Jurkat, Clone E6-1 (cell line): ENCODE results near the gene TAP2.

Source experiments
- DNase-seq: peaks from one replicate; pipeline ENCODE4 v3.0.0-alpha.2; 2011; ENCODE audit warnings: low read depth, low spot score
- H3K4me3 ChIP-seq: 2 replicates; pipeline ENCODE4 v1.5.1; 2011; ENCODE audit warnings: mild to moderate bottlenecking, low read length, control low read depth, moderate library complexity

TAP2 gene

DNA sequence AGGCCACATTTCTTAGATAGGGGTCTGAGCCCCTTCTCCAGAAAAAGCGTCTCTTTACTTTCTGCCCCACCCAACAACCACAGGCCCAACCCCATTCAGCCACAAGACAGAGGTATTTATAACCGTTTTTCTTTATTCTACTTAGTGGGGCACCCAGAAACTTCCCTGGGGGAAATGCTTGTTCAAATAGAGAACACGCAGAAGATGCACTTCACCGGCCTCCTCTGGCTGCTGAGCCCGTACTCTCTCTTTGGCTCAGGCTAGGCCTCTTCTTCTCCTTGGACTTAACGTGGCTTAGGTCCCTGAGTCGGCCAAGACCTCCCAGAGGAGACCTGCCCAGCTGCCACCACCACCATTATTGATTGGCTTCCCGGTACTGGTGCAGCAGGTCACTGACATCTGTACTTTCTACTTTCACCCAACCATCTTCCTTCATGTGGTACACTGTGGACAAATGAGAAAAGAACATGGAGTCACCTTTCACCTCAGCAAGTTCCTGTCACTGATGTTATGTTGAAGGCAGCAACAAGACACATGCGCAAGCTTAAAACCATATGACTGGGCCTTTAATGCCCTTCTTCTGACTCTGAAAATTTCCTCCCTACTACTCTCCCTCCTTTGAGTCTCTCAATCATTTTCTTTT lies 2.2 kb upstream of the TAP2 start:
- DNase-seq, result peak; percentile 74

GRCh38 chr6:32839356-32839755 lies 817 bp upstream of the TAP2 start:
- no peak overlapping the region for H3K4me3 ChIP-seq
- no peak for DNase-seq

More for the DNA sequence above, 2.2 kb upstream of the TAP2 start:
- H3K4me3 ChIP-seq, result peak overlapping the region; percentile 21

DNA sequence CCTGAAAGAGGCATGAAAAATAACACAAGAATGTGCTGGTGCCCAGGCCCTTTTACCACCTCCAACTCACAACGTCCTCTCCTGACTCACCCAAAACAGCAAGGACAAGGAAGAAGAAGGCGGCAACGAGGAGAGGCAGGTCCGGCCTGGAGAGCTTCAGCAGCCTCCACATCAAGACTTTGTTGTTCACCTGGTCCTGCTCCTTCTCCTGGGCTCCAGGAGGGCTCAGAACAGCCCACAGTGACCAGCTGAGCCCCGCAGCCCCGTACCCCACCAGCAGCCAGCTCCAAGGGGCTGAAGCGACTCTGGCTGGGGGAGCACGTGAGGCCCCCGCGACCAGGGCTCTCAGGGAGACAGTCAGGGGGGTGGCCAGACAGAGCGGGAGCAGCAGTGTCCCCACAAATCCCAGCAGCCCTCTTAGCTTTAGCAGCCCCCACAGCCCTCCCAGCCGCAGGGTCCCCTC lies 857 bp downstream of the TAP2 start:
- peak overlapping the region; percentile 84 for H3K4me3 ChIP-seq
- no peak for DNase-seq

GRCh38 chr6:32836873-32837272 lies 1.7 kb downstream of the TAP2 start:
- DNase-seq, result no peak
- H3K4me3 ChIP-seq, result no peak overlapping the region

GRCh38 chr6:32835167-32835893 lies 3.2 kb downstream of the TAP2 start:
- no peak for DNase-seq

DNA sequence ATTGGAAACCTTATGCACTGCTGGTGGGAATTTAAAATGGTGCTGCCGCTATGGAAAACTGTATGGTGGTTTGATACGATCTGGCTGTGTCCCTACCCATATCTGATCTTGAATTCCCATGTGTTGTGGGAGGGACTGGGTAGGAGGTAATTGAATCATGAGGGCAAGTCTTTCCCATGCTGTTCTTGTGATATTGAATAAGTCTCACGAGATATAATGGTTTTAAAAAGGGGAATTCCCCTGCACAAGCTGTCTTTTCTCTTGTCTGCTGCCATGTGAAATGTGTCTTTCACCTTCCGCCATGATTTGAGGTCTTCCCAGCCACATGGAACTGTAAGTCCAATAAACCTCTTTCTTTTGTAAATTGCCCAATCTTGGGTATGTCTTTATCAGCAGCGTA lies 4.9 kb downstream of the TAP2 start:
- H3K4me3 ChIP-seq, result no peak overlapping the region

More at GRCh38 chr6:32835167-32835893, 3.2 kb downstream of the TAP2 start:
- H3K4me3 ChIP-seq, result no peak overlapping the region

GRCh38 chr6:32832535-32832934 lies 6.0 kb downstream of the TAP2 start:
- DNase-seq, result no peak
- H3K4me3 ChIP-seq, result no peak overlapping the region

More for the DNA sequence above, 4.9 kb downstream of the TAP2 start:
- DNase-seq, result no peak

DNA sequence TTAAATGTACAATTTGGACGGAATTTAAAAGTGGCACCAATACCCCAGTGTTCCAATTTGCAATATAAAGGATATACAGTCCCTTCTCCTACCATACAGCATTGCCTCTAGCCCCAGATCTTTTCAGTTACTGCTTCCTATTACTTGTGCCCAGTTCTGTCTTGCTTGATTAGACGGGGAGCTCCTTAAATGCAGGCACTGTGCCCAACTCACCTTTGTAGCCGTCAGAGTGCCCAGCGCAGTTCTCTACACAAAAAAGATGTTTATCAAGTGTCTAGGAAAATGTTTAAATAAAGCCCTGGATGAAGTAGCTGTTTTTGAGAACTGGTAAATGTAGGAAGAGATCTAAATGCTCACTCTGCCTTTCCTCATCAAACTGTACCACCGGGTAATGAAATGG lies 7.6 kb downstream of the TAP2 start:
- no peak overlapping the region for H3K4me3 ChIP-seq
- no peak for DNase-seq

DNA sequence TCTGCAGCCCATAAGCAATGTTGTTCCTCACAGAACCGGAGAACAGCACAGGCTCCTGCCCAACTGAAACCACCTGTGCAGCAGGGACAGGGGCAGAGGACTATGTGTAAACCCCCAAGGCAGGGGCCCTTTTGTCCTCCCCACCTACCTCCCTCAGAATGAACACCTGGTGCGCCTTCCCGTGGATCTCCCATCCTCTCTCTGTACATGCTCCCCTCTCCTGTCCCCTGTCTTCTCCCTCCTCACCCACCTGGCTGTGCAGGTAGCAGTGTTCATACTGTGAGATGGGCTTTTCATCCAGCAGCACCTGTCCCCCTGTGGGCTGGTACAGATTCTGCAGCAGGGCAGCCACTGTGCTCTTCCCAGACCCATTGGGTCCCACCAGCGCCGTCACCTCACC lies 8.5 kb downstream of the TAP2 start:
- DNase-seq, result no peak
- no peak overlapping the region for H3K4me3 ChIP-seq

DNA sequence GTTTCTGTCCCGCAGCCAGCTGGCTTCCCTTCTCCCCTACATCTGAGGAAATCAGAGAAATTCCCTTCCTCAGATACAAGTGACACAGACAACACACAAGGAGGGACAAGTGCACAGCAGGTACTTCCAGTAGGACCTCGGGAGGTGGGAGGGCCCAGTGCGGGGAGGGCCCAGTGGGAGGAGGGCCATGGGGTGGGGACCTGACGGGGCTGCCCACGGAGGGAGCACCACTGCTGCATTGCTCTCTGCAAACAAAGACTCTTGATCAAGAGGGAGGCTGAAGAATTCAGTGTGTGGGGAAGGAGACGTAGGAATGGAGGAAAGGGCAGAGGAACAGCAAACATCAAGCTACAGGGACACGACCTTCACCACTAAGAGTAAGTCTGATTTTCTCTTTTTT lies 9.0 kb downstream of the TAP2 start:
- DNase-seq, result no peak

DNA sequence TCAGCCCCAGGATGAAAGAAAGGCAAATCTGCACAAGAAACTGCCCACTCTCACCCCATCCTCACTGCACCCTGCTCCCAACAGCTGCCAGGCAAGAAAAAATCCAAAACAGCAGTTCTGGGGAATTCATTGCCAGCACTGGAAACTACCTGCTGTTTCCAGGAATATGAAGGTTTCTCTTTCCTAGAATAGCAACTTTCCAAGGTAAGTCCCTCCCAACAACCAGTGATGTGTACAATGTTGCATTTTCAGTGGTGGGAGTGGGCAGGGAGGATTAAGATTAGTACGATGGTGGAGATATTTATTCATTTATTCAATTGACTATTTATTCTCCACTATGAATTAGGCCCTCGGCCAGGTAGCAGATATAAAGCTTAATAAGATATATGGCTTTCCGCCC lies 11.5 kb downstream of the TAP2 start:
- no peak for DNase-seq
- no peak overlapping the region for H3K4me3 ChIP-seq

More for the DNA sequence above, 9.0 kb downstream of the TAP2 start:
- H3K4me3 ChIP-seq, result no peak overlapping the region

DNA sequence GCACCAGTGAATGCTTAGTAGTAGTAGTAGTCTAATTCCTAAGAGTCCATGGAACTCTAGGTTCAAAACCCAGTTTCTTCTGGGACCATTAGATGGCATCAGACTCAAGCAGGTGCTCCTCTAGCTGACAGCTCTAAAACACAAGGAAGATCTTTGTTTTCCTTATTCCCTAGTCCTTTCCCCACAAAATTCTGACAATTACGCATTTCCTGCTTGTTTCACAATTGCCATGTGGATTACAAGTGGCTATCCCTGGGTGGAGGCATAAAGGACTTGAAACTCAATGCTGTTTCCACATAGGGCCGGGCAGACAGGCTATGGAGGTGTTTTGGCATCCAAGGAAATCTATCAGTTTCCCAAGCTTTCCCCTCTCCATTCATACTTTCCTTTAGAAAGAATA lies 12.6 kb downstream of the TAP2 start:
- no peak for DNase-seq
- no peak overlapping the region for H3K4me3 ChIP-seq

DNA sequence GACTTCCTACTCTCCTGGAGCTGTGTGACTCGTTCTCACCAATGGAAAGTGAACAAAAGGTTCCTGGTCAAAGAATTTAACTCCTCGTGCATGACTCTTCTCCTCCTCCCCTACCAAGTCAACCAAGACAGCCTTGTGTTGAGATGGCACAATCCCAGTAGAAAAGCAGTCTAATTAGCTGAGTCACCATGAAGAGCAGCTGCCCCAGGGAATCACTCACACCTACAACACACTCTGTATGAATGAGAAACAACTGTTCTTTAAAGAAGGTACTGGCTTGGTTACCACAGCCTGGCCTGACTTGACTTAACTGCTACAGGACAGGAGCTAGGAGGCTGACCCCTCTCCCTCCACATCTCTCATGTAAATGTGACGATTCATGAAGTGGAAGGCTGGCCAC lies 18.8 kb downstream of the TAP2 start:
- DNase-seq, result no peak
- no peak overlapping the region for H3K4me3 ChIP-seq

- no peak for DNase-seq
- no peak overlapping the region for H3K4me3 ChIP-seq
Measured at GRCh38 chr6:32818867-32819266, 19.7 kb downstream of the TAP2 start.

- no peak within 1 kb of the TSS for H3K4me3 ChIP-seq
- DNase-seq, result peak; percentile 30
Measured at GRCh38 chr6:32816746-32817204, 21.8 kb downstream of the TAP2 start, which contains the start of gene HLA-DOB. HLA-DOB (minus strand) TSS chr6:32817002; CDS start chr6:32816951, 51 bp downstream.

DNA sequence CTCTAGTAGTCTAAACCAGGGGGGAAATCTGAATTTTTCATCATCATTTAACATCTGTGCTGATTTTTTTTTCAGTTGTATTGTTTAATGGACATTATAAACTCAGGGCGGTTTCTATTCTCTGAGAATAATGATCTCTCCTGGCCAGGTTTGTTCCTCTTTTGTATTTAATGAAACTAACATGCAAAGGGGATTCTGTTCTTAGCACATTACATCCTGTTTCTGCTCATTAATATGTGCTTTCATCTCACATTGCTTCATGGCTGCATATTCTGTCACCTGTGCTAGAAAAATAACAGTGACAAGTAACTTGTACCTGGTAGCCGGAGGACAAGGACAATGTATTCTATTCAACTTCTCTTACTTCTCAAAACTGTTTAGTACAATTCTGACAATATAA lies 22.5 kb downstream of the TAP2 start:
- DNase-seq, result no peak
- no peak overlapping the region for H3K4me3 ChIP-seq

- no peak for DNase-seq
- no peak overlapping the region for H3K4me3 ChIP-seq
Measured at GRCh38 chr6:32815115-32815514, 23.4 kb downstream of the TAP2 start.

DNA sequence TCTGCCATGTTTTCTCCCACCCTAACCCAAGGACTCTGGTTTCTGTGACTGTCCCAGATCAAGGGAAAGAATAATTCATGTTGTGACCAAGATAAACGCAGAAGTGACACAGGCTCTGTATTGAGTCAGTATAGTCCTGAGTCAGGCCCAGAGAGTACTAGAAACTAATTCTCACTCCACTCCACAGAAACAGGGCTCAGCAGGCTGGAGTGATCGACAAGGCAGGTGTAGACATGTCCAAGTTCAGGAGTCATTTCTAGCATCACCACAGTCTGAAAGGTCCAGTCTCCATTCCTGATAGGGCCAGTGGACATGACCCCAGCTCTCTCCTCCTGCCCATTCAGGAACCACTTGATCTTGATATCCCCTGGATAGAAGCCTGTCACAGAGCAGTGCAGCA lies 24.4 kb downstream of the TAP2 start:
- no peak overlapping the region for H3K4me3 ChIP-seq
- DNase-seq, result no peak

- DNase-seq, result no peak
- no peak overlapping the region for H3K4me3 ChIP-seq
Measured at GRCh38 chr6:32809171-32809570, 29.4 kb downstream of the TAP2 start.

DNA sequence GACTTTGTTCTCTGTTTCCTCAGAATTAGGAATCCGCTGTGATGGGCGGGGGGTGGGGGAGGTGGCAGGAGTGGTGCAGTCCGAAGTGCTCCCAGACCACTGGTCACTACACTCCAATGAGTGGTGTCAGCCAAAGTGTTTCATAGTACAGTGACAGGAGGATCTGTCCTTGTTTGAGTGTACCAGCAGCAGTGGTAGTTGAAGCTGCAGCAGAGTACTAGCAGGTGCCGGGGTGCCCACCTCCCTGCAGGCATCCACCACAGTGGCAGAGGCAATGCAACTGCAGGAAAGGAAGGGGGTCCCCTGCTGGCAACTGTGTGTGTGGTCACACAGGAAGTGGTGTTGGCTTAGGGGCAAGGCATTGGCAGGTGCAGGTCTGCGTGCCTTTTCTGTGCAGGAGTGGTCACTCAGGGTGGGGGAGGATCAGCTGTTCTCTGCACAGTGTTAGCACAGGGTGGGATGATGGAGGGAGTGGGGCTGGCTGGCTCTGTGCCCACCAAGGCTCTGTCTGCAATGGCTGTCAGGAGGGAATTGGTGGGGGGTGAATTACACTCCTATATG lies 31.4 kb downstream of the TAP2 start:
- DNase-seq, result peak; percentile 23
- no peak overlapping the region for H3K4me3 ChIP-seq
